ENCODE measurements around the gene EIPR1.

Gene EIPR1

GRCh38 chr2:3177891-3178577 is 199.6 kb downstream of the EIPR1 start:
- no peak for DNase-seq (ENCODE audit: low read depth)
- TF ChIP-seq CTCF (conservative IDR thresholded peaks at IDR 0.05; ENCODE audit: low read length) = no peak
- H3K4me3 ChIP-seq (ENCODE audit: low read length) = no peak overlapping the region

GRCh38 chr2:3176869-3177255 is 200.8 kb downstream of the EIPR1 start:
- H3K4me3 ChIP-seq (ENCODE audit: low read length) = no peak overlapping the region
- DNase-seq (ENCODE audit: low read depth) = no peak
- TF ChIP-seq CTCF (conservative IDR thresholded peaks at IDR 0.05; ENCODE audit: low read length) = no peak

GRCh38 chr2:3176071-3176868 is 201.3 kb downstream of the EIPR1 start:
- DNase-seq (ENCODE audit: low read depth) = no peak
- no peak for TF ChIP-seq CTCF (conservative IDR thresholded peaks at IDR 0.05; ENCODE audit: low read length)
- H3K4me3 ChIP-seq (ENCODE audit: low read length) = no peak overlapping the region

- no peak overlapping the region for H3K4me3 ChIP-seq (ENCODE audit: low read length)
- DNase-seq (ENCODE audit: low read depth) = no peak
- no peak for TF ChIP-seq CTCF (conservative IDR thresholded peaks at IDR 0.05; ENCODE audit: low read length)
Measured at GRCh38 chr2:3175568-3175955, 202.1 kb downstream of the EIPR1 start.

- no peak for TF ChIP-seq CTCF (conservative IDR thresholded peaks at IDR 0.05; ENCODE audit: low read length)
- H3K4me3 ChIP-seq (ENCODE audit: low read length) = no peak overlapping the region
- no peak for DNase-seq (ENCODE audit: low read depth)
Measured at GRCh38 chr2:3174626-3175567, 202.7 kb downstream of the EIPR1 start.

- DNase-seq (ENCODE audit: low read depth) = no peak
- no peak for TF ChIP-seq CTCF (conservative IDR thresholded peaks at IDR 0.05; ENCODE audit: low read length)
- no peak overlapping the region for H3K4me3 ChIP-seq (ENCODE audit: low read length)
Measured at GRCh38 chr2:3173031-3173430, 204.6 kb downstream of the EIPR1 start.
